GM12873 (cell line): Measurements from ENCODE around the gene NRG3.

Experiments
- TF ChIP-seq, protein P1 (sequence below): IDR thresholded peaks from 2 replicates; pipeline ENCODE4 v1.5.1; 2012; ENCODE audit warnings: low read depth, mild to moderate bottlenecking, moderate library complexity, low read length, control low read depth; ENCODE audit not compliant: insufficient read depth; ENCODE audit errors: missing control alignments

Gene NRG3

DNA sequence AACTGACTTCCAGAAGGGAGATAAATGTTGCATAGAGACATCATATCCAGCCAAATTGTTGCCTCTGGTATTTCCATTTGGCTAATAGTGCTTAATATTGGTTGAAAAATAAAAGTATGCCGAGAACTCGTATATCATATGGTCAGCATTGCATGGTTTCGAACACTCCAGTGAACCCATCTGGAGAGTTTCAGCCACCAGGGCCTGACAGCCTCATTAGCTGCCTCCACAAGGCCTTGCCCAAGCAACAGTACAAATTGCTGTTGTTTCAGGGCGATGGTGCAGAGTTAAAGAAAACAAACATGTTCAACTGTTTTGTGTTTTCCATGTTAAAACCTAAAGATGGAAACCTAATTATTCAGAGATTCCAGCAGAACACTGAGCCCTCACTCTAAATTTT is 28.5 kb downstream of the NRG3 start:
- TF ChIP-seq, protein P1, sequence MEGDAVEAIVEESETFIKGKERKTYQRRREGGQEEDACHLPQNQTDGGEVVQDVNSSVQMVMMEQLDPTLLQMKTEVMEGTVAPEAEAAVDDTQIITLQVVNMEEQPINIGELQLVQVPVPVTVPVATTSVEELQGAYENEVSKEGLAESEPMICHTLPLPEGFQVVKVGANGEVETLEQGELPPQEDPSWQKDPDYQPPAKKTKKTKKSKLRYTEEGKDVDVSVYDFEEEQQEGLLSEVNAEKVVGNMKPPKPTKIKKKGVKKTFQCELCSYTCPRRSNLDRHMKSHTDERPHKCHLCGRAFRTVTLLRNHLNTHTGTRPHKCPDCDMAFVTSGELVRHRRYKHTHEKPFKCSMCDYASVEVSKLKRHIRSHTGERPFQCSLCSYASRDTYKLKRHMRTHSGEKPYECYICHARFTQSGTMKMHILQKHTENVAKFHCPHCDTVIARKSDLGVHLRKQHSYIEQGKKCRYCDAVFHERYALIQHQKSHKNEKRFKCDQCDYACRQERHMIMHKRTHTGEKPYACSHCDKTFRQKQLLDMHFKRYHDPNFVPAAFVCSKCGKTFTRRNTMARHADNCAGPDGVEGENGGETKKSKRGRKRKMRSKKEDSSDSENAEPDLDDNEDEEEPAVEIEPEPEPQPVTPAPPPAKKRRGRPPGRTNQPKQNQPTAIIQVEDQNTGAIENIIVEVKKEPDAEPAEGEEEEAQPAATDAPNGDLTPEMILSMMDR, result no peak

DNA sequence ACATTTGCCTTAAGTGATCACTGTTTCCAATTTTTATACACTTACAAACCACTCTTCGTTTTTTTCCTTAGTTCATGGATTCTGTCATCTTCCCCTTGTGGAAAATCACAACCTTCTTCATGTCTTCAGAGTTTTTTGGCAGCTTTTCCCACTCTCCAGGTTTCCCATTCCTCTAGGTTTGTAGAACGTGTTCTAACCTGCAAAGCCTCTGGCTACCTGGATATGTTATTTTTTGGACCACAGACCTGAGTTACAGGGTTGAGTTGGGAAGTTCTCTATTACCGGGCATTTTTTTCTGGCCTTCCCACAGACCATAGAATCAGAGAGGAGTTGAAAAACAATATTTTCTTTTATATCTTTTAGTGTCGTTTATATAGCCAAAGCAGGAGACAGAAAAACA is 30.2 kb downstream of the NRG3 start:
- TF ChIP-seq, protein P1, result no peak

DNA sequence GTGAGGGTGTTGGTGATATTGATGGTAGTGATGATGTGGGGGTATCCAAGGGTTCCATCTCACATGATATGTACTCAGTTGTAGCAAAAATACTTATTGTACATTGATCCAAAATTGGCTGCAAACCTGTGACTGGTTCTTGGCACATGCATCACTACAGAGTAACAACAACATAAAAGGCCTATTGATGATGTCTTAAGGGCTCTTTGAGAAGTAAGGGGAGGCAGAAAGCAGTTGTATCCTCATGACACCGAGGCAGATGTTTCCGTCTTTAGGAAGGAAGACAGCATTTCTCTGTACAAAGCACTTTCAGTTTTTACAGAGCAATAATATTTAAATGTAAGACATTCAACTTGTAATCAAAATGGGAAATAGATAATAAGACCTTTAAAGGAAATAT is 34.5 kb downstream of the NRG3 start:
- TF ChIP-seq, protein P1, result no peak

DNA sequence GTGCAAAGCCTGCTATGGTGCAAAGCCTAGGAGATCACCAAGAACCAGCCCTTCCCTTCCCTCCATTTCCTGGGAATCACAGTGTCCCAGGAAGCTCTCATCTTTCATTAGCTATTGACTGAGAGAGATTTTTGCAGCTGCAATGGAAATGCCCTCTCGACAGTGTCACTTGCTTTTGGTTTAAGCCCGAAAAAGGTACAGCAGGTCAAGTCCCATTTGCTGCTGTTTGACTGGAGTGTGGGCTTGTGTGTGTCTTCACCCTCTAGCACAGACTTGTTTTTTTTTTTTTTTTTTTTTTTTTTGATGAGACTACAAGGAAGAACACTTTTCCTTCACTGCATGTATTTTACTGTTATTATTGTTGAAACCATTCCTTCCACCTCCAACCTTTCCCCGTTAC is 36.3 kb downstream of the NRG3 start:
- TF ChIP-seq, protein P1, result no peak

DNA sequence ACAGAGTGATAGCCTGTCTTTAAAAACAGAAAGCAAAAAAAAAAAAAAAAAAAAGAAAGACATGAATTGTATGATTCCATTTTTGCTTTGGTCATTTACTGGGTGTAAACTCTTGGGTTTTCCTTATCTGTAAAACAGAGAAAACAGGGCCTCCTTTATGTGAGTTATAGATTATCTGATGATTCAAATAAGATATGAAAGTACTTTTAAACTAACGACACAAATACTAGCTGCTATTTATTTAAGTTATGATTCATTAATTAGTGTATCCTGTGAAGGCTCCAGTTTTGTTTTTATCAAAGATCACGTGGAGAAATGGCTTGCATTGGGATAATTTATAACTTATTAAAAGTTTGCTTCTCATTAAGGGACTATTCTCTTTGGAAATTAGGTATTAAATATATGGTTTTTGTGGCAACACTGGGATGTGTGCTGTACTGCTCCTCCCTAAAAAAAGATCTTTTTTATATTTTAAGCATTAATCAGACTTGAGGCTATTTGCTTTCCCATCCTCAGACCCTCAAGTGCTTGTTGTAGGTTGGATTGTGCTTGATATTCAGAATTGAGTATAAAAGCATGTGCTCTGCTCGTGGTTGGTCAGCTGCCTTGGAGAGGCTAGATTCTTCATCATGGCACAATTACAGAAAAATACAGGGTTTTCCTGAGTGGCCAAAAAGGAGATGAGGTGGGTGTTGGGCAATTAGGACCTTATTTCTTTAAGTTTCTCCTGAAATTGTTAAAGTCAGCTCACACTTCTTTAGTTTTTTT is 39.9 kb downstream of the NRG3 start:
- TF ChIP-seq, protein P1, result no peak

DNA sequence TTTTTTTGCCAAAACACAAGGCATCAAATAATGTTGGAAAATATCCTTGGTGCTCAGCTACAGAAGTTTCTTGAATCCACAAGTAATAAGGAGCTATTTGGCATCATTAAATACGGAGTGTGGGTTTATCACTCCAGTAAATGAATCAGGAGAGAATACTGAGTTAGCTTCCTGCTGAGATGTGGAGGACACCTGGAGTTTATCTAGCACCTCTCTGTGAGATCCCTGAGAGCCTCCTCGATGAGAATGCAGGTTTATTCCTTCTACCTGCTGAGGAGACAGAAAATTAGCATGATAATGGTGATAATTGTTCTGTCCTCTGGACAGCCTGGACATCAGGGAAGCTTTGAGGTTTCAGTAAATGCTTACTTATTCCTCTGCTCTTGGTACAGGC is 40.5 kb downstream of the NRG3 start:
- TF ChIP-seq, protein P1, result no peak

DNA sequence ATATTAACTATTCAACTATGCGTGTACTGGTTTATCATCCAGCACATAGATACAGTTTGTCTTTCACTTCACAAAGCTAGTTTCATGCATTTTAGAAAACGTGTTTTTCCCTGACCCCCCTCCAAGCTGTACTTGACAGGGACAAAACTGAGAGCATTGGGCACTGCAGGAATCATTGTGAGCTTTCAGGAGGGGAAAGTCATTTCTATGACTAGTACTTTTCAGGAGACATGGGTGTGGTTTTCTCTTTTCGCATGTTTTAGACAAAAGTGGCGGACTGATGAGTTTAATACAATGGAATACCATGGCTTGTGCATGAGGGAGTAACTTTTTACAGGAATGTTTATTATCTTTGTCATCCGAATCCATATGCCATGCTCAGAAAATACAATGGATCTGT is 42.7 kb downstream of the NRG3 start:
- TF ChIP-seq, protein P1, result no peak
